ENCODE results near the gene PRDX6.

- TF ChIP-seq RCOR1 (conservative IDR thresholded peaks at IDR 0.05; ENCODE audit: low read depth, low read length) (no peak), PAX8 (IDR thresholded peaks at IDR 0.05) (no peak), BRCA1 (IDR thresholded peaks at IDR 0.05; ENCODE audit: low read depth, low read length) (no peak), TARDBP (IDR thresholded peaks at IDR 0.05; ENCODE audit: borderline replicate concordance) (no peak)
- TF ChIP-seq, protein P1, sequence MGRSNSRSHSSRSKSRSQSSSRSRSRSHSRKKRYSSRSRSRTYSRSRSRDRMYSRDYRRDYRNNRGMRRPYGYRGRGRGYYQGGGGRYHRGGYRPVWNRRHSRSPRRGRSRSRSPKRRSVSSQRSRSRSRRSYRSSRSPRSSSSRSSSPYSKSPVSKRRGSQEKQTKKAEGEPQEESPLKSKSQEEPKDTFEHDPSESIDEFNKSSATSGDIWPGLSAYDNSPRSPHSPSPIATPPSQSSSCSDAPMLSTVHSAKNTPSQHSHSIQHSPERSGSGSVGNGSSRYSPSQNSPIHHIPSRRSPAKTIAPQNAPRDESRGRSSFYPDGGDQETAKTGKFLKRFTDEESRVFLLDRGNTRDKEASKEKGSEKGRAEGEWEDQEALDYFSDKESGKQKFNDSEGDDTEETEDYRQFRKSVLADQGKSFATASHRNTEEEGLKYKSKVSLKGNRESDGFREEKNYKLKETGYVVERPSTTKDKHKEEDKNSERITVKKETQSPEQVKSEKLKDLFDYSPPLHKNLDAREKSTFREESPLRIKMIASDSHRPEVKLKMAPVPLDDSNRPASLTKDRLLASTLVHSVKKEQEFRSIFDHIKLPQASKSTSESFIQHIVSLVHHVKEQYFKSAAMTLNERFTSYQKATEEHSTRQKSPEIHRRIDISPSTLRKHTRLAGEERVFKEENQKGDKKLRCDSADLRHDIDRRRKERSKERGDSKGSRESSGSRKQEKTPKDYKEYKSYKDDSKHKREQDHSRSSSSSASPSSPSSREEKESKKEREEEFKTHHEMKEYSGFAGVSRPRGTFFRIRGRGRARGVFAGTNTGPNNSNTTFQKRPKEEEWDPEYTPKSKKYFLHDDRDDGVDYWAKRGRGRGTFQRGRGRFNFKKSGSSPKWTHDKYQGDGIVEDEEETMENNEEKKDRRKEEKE (IDR thresholded peaks at IDR 0.05), result no peak
- TF ChIP-seq, protein P2, sequence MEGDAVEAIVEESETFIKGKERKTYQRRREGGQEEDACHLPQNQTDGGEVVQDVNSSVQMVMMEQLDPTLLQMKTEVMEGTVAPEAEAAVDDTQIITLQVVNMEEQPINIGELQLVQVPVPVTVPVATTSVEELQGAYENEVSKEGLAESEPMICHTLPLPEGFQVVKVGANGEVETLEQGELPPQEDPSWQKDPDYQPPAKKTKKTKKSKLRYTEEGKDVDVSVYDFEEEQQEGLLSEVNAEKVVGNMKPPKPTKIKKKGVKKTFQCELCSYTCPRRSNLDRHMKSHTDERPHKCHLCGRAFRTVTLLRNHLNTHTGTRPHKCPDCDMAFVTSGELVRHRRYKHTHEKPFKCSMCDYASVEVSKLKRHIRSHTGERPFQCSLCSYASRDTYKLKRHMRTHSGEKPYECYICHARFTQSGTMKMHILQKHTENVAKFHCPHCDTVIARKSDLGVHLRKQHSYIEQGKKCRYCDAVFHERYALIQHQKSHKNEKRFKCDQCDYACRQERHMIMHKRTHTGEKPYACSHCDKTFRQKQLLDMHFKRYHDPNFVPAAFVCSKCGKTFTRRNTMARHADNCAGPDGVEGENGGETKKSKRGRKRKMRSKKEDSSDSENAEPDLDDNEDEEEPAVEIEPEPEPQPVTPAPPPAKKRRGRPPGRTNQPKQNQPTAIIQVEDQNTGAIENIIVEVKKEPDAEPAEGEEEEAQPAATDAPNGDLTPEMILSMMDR (IDR thresholded peaks at IDR 0.05 in 2 of 3, conservative IDR thresholded peaks at IDR 0.05 in 1 of 3; ENCODE audit: control insufficient read depth in 2 of 3, extremely low read depth in 1 of 3, insufficient read depth in 1 of 3, low read depth in 3 of 3, low read length in 3 of 3), result no peak
Observed at GRCh38 chr1:173530795-173531693, 53.9 kb downstream of the PRDX6 start.
